ENCODE results near the gene TTC39C.
"Not testable (repeated sequence)": the region's sequence is repeated elsewhere in the genome, so short reads cannot be mapped to it uniquely, and the experiment has no call there.

The TTC39C gene

DNA sequence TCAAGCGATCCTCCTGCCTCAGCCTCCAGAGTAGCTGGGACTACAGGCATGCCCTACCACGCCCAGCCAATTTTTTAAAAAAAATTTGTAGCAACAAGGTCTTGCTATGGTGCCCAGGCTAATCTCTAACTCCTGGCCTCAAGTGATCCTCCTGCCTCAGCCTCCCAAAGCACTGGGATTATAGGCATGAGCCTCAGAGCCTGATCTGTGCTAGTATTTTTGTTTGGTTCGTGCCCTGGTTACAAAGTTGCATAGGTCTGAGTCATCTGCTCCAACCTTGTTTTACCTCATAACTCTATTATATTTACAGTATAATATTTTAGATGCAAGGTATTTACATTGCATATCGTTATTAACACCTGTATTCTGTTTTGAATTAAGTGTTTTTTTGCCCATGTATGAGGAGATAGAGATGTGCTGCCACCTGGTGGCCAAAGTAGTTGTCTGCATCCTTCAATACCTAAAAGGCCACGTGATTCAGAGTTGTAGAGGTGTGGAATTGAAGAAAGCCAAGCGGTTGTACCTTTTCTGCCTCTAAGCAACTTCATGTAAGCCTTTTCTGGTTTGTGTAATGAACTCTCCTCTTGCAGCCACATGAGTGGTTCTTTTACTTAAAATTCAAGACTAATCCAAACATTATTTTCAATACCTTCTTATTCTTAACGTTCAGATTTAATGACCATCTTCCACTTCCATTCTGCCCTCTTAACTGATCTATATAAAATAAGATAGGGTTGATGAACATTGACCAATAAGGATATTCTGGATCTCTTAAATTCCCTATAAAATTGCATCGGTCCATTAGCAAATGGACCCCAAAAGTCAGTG is 104.4 kb downstream of the TTC39C start:
- peak; percentile 28 to 51 for DNase-seq (ENCODE audit: extremely low read depth in 1 of 2, low read depth in 1 of 2)

DNA sequence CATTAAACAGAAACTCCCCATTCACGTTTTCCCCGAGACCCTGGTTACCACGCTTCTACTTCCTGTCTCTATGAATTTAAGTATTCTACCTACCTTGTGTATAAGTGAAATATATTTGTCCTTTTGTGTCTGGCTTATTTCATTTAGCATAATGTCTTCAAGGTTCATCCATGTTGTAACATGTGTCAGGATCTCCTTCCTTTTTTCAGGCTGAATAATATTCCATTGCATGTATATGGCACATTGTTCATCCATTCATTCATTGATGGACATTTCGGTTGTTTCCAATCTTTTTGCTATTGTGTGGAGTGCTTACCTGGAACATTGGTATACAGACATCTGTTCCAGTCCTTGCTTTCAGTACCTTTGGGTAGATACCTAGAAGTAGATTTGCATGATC is 106.1 kb downstream of the TTC39C start:
- DNase-seq (ENCODE audit: extremely low read depth in 1 of 2, low read depth in 1 of 2): no peak

DNA sequence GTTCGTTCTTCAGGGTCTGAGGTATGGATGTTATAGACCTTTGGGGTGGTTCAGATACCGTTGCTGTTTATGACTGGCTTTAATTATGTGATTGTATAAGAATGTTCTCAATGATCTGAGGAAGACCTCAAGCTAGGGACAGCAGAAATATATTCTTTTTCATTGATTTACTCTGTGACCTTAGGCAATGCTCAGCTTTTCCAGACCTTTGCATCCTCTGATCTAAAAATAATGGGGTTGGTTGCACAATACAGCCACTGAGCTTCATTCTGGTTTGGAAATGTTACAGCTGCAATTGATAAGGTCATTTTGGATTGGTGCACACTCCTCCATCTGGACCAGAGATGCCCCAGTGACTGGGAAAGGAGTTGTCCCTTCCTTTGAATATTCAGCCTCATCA is 107.1 kb downstream of the TTC39C start:
- DNase-seq (ENCODE audit: extremely low read depth in 1 of 2, low read depth in 1 of 2): no peak

DNA sequence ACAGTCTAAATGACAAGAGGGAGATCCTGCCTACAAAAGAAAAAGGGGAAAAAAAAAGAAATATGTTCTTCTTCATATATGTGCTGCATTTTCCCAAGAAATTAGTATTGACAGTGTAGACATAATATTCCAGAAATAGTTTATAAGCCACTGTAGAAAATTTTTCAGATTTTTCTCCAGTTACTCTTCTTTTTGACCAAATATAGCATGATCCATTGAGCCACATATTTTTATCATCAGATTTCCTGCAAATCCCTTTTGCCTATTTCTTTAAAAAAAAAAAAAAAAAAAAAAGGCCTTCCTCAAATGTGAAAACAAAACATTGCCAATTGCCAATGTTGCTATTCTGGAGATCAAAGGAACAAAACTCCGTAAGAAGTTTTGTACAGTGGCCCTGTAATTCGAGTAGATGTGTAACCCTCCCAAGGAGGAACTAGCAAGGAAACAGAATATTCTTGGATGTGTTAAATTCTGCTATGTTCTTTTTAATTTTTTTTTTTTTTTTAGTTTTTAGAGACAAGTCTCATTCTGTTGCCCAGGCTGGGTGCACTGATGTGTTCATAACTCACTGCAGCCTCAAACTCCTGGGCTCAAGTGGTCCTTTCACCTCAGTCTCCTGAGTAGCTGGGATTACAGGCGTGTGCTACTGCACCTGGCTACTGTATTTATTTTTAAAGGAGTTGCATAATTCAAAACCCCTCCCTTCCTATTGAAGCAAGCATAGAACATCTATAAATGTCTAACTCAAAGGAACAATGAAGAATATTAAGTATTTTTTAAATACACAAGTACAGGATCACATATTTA is 111.8 kb downstream of the TTC39C start:
- no peak for DNase-seq (ENCODE audit: extremely low read depth in 1 of 2, low read depth in 1 of 2)

DNA sequence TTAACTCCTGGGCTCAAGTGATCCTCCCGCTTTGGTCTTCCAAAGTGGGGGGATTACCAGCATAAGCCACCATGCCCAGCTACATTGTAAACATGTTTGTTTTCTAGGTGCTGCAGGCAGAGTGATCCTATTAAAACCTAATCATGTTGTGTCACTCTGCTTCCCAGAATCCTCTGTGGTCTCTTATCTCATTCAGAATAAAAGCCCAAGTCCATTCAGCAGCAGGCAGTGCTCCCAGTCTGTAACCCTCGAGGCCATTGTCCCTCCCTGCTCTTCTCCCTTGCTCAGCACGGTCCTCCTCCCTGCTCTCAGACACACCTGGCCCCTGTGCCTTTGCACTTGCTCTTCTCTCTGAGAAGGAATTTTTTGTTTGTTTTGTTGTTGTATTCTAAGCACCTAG is 113.2 kb downstream of the TTC39C start:
- DNase-seq (ENCODE audit: extremely low read depth in 1 of 2, low read depth in 1 of 2): no peak

DNA sequence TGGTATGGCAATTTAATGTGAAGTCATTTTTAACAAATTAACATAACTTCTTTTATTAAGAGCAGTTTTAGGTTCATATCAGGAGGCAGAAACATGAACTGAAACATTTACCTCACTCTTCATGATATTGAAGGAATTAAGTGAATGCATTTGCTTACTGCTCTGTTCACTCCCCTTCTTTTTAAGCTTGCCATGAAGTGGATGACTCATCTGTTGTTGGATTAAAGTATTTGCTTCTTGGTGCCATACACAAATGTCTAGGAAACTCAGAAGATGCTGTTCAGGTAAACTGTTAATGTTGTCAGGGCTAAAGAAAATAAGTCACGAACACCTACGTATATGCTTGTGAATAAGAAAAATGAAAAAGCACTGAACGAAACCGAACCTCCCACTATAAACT is 114.1 kb downstream of the TTC39C start:
- no peak for DNase-seq (ENCODE audit: extremely low read depth in 1 of 2, low read depth in 1 of 2)

GRCh38 chr18:24130494-24130893 is 115.9 kb downstream of the TTC39C start:
- DNase-seq (ENCODE audit: extremely low read depth in 1 of 2, low read depth in 1 of 2): no peak

DNA sequence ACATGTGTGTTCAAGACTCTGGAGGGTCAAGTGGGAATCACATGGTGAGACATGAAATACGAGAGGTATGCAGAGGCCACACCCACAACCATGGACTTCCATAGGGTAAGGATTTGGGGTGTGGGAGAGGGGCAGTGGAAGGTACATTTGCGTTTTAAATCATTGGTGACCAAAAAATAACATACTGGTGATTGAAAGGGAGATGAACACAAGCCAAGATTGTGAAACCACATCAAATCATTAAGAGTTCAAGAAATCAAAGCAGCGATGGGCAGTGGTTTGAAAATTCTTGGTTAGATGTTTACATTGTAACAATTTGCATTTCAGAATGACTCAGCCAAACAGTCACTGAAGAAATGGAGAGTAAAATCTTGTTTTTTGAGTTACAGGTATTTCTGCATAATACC is 122.4 kb downstream of the TTC39C start:
- no peak for DNase-seq (ENCODE audit: extremely low read depth in 1 of 2, low read depth in 1 of 2)

DNA sequence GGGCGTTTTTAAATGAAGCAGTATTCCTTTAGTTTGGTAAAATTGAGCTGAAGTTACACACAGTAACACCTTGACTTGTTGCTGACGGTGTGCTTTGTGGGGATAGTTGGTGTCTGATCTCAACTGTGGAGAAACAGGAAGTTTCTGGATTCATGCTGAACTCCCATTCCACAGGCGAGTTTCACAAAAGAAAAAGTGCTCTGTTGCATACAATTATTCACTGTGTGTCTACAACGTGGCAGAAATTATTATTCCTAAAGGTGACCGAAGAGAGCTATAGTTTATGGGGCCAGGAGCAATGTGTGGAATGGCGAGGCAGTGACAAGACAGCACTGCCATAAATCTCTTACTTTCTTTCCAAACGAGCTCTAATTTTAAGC is 123.8 kb downstream of the TTC39C start:
- DNase-seq (ENCODE audit: extremely low read depth in 1 of 2, low read depth in 1 of 2): no peak

DNA sequence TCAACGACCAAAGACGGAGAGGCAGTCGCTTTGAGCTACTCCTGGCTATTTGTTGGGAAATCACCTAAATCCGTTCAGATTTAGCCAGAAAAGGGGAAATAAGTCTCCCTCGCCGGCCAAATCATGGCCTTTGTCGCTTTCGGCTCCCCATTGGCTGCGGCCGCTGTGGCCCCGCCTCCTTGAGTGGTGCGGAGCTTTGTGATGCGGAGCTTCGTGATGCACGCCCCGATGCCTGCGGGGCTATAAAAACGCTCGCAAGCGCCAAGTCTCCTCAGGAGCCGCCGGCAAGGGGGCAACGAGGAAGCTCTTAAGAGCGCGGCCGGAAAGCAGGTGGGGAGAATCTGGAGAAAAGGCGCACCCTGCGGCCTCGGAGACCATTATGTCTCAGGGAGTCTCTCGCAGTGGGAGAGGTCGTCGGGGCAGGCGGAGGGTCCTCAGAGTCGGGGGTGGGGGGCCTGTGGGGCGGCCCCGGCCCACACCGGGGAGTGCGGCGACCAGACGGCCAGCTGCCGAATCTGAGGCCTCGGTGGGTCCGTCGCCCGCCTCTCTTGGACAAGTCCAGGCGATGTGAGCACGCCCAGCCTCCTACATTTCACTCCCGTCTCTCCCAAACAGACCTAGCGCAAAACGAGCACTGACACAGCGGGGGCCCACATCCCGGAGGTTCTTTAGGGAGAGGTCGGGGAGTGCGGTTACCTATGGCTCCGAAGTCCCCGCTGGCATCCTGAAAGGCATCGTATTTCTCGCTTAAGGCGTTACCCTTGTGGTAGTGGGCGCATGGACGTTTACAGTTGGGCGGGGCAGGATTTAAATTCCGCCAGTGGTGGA is 124.4 kb downstream of the TTC39C start, which contains the start of gene CABYR:
CABYR (plus strand) TSS at position 274 of the 828 bp plus-strand sequence. CDS start 4,053 bp downstream, outside the sequence.
- peak; percentile 33 to 59 for DNase-seq (ENCODE audit: extremely low read depth in 1 of 2, low read depth in 1 of 2)

DNA sequence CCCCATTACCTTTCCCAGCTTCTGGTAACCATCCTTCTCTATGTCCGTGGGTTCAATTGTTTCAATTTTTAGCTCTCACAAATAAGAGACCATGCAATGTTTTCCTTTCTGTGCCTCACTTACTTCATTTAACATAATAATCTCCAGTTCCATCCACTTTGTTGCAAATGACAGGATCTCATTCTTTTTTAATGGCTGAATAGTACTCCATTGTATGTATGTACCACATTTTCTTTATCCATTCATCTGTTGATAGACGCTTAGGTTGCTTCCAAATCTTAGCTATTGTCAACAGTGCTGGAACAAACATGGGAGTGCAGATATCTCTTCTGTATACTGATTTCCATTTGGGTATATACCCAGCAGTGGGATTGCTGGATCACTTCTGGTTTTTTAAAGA is 126.1 kb downstream of the TTC39C start:
- DNase-seq (ENCODE audit: extremely low read depth in 1 of 2, low read depth in 1 of 2): no peak

- no peak for DNase-seq (ENCODE audit: extremely low read depth in 1 of 2, low read depth in 1 of 2)
Observed at GRCh38 chr18:24142376-24142775, 127.8 kb downstream of the TTC39C start.

DNA sequence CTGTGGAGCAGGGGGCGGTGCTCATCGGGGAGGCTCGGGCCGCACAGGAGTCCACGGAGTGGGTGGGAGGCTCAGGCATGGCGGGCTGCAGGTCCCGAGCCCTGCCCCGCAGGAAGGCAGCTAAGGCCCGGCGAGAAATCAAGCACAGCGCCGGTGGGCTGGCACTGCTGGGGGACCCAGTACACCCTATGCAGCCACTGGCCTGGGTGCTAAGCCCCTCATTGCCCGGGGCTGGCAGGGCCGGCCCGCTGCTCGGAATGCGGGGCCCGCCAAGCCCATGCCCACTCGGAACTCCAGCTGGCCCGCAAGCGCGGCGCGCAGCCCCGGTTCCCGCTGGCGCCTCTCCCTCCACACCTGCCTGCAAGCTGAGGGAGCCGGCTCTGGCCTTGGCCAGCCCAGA is 135.0 kb downstream of the TTC39C start:
- not testable (repeated sequence) for DNase-seq (ENCODE audit: extremely low read depth in 1 of 2, low read depth in 1 of 2)

GRCh38 chr18:24153397-24153796 is 138.8 kb downstream of the TTC39C start:
- DNase-seq (ENCODE audit: extremely low read depth in 1 of 2, low read depth in 1 of 2): no peak

- no peak for DNase-seq (ENCODE audit: extremely low read depth in 1 of 2, low read depth in 1 of 2)
Observed at GRCh38 chr18:24157855-24158254, 143.3 kb downstream of the TTC39C start.

DNA sequence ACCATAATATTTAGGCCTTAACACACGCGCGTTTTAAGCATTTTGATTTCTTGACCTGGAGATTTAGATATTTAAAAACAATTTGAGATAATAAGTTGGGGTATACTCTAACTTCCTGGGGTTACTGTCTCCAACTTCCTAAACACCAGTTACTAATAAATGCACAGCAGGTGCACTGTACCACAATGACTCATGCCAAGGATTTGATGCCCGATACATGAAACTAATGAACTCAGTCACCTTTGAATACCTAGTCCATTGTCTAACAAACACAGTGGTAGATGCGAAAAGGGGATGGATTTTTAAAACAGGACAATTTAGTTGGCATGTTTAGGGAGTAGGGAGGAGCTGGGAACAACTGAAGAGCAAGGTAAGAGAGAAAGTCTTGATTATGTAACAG is 145.5 kb downstream of the TTC39C start:
- no peak for DNase-seq (ENCODE audit: extremely low read depth in 1 of 2, low read depth in 1 of 2)

GRCh38 chr18:24161304-24161703 is 146.8 kb downstream of the TTC39C start:
- DNase-seq (ENCODE audit: extremely low read depth in 1 of 2, low read depth in 1 of 2): no peak

DNA sequence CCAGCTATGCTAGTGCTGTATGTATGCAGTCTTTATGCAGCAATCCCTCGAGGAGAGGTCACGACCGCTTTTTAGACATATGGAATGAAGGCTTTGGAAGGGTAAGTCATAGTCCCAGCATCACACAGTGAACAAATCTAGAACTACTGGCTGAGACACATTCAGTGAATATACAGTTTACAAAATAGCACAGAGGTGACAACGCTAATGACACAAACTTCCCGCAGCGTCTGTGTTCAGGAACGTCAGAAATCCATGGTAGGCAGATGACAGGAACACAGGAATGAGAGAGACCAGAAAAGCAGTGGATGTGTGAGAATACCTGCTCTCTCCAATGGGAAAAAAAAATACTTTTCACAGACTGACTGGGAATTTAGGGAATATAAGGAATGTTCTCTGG is 153.9 kb downstream of the TTC39C start:
- DNase-seq (ENCODE audit: extremely low read depth in 1 of 2, low read depth in 1 of 2): no peak

DNA sequence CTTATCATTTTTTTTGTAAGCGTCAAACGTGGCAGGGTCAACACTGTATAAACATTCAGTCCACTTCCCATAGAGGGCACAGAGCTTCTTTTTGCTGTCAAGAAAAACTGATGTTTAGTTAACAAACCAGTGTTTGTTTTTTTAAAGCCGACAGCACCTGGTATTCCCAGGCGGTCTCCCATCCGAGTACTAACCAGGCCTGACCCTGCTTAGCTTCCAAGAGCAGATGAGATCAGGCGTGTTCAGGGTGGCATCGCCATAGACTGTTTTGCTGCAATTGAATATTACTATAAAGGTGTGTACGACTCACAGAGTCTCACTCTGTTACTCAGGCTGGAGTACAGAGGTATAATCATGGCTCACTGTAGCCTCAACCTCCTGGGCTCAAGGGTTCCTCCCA is 155.8 kb downstream of the TTC39C start:
- no peak for DNase-seq (ENCODE audit: extremely low read depth in 1 of 2, low read depth in 1 of 2)

DNA sequence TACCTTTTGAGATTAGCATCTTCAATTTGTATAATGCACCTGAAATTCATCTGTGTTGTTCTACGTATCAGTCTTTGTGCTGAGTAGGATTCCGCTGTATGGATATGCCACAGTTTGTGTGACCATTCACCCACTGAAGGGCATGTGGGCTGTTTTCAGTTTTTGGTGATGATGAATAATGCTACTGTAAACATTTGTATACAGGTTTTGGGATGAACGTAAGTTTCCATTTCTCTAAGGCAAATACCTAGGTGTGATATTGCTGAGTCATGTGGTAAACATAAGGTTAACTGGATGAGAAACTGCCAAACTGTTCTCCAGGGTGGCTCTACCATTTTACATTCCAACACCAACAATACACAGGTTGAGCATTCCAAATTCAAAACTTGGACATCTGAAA is 159.4 kb downstream of the TTC39C start:
- no peak for DNase-seq (ENCODE audit: extremely low read depth in 1 of 2, low read depth in 1 of 2)

DNA sequence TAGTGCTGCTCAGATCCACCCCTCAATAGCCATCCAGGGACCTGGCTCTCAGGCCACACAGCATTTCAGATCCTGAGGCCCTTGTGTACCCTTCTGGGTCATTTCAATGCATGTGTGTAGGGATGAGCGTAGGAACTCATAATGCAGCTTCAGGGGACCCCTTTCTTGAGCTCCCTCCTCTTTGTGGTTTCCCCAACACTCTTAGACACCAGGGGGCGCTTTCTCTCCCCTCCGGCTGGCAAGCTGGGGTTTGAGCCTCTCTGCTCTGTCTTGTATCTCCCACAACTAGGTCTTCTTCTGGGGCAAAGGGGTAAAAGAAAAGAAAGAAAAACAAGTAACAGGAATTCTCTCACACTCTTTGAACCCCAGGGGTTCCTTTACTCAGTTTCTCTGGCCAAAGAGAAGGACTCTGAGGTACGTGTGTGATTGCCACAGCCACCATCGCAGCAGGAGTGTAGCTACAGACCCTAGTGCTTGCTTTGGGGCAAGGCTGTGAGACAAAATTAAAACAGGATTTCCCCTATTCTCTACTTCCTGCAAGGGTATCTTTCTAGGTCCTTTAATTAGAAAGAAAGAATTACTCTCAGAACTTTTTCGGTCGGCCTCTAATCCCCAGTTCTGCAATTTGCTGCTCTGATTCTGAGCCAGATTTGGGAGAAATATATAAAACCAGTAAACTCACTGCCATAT is 162.3 kb downstream of the TTC39C start:
- DNase-seq (ENCODE audit: extremely low read depth in 1 of 2, low read depth in 1 of 2): peak; percentile 8 to 39
